ENCODE results near the gene HBE1. TPM values are rescaled to one million over a fixed set of nuclear protein-coding genes. Genes with fewer than 3 reads are reported as not detected.

HBE1 gene
- total RNA-seq, 1 donor from 2014 or later, result not detected

GRCh38 chr11:5223146-5223545 lies 46.6 kb downstream of the HBE1 start:
- no peak for DNase-seq (ENCODE audit: low read depth)
- no peak for TF ChIP-seq CTCF (conservative IDR thresholded peaks at IDR 0.05; ENCODE audit: low read depth, low read length)
- H3K4me3 ChIP-seq (ENCODE audit: low read depth, low read length), result no peak overlapping the region

Other genes with a start within 250 kb of the HBE1 start
- gene OR52J3, start 223.4 kb downstream of the HBE1 start, total RNA-seq, result not detected in 2 replicates
- gene OR52E2, start 210.3 kb downstream of the HBE1 start, total RNA-seq, result not detected in 2 replicates
- gene OR52E1, start 200.4 kb downstream of the HBE1 start, total RNA-seq, result not detected in 2 replicates
- gene OR52A5, start 131.6 kb downstream of the HBE1 start, total RNA-seq, result not detected in 2 replicates
- gene OR52A1, start 115.2 kb downstream of the HBE1 start, total RNA-seq, result not detected in 2 replicates
- not detected in 2 replicates for gene OR51V1, start 69.3 kb downstream of the HBE1 start, total RNA-seq
- not detected in 2 replicates for gene HBB, start 42.9 kb downstream of the HBE1 start, total RNA-seq
- gene HBD, start 35.5 kb downstream of the HBE1 start, total RNA-seq, result not detected in 2 replicates
- not detected in 2 replicates for gene HBG1, start 20.1 kb downstream of the HBE1 start, total RNA-seq
- gene HBG2, start 15.2 kb downstream of the HBE1 start, total RNA-seq, result not detected in 2 replicates
- not detected in 2 replicates for gene OR51B4, start 32.0 kb upstream of the HBE1 start, total RNA-seq
- gene OR51B2, start 54.4 kb upstream of the HBE1 start, total RNA-seq, result not detected in 2 replicates
- not detected in 2 replicates for gene OR51B5, start 73.6 kb upstream of the HBE1 start, total RNA-seq
- gene OR51B6, start 81.6 kb upstream of the HBE1 start, total RNA-seq, result not detected in 2 replicates
- not detected in 2 replicates for gene OR51M1, start 113.9 kb upstream of the HBE1 start, total RNA-seq
- gene OR51Q1, start 152.2 kb upstream of the HBE1 start, total RNA-seq, result not detected in 2 replicates
- not detected in 2 replicates for gene OR51I1, start 171.6 kb upstream of the HBE1 start, total RNA-seq
- not detected in 2 replicates for gene OR51I2, start 179.4 kb upstream of the HBE1 start, total RNA-seq
- gene OR52D1, start 218.7 kb upstream of the HBE1 start, total RNA-seq, result not detected in 2 replicates
- gene UBQLN3, start 240.0 kb upstream of the HBE1 start, total RNA-seq, result not detected in 2 replicates
- 0.06 TPM in 1 of 2 replicates, not detected in the other for gene UBQLNL, start 246.8 kb upstream of the HBE1 start, total RNA-seq

Measured in epithelial cell of proximal tubule (primary cell).